HG03066 (cell line): ENCODE data around the gene DMRT3.

Experiments used
- ATAC-seq: cut with Tn5 transposase; IDR thresholded peaks from one replicate; pipeline ENCODE4 v1.9.1; 2021; ENCODE audit warnings: low read depth; ENCODE audit not compliant: unreplicated experiment

Gene DMRT3, protein sequence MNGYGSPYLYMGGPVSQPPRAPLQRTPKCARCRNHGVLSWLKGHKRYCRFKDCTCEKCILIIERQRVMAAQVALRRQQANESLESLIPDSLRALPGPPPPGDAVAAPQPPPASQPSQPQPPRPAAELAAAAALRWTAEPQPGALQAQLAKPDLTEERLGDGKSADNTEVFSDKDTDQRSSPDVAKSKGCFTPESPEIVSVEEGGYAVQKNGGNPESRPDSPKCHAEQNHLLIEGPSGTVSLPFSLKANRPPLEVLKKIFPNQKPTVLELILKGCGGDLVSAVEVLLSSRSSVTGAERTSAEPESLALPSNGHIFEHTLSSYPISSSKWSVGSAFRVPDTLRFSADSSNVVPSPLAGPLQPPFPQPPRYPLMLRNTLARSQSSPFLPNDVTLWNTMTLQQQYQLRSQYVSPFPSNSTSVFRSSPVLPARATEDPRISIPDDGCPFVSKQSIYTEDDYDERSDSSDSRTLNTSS

GRCh38 chr9:976258-976942, at the start of gene DMRT3:
Gene DMRT3, plus strand, starts transcription at chr9:976655. Its CDS starts 347 bp downstream, at chr9:977002.
- no peak for ATAC-seq

DNA sequence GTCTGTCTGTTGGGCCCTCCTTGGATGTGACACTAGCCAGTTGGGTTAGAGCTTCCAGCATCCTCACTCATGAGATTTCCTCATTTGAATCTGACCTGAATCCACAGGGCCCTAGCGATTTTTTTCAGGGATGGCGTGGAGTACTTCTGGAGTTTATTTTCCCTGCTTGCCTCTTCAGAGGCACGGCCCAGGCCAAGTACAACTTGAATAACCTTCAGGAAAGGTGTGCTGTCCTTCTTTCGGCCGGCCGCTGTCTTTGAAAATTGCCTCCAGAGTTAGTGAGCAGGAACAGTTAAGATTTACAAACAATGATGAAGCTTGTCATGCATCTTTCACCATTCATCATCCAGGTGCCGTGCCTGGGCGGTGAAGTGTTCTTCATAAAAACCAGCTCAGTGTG, 49.5 kb upstream of the DMRT3 start:
- ATAC-seq: no peak

DNA sequence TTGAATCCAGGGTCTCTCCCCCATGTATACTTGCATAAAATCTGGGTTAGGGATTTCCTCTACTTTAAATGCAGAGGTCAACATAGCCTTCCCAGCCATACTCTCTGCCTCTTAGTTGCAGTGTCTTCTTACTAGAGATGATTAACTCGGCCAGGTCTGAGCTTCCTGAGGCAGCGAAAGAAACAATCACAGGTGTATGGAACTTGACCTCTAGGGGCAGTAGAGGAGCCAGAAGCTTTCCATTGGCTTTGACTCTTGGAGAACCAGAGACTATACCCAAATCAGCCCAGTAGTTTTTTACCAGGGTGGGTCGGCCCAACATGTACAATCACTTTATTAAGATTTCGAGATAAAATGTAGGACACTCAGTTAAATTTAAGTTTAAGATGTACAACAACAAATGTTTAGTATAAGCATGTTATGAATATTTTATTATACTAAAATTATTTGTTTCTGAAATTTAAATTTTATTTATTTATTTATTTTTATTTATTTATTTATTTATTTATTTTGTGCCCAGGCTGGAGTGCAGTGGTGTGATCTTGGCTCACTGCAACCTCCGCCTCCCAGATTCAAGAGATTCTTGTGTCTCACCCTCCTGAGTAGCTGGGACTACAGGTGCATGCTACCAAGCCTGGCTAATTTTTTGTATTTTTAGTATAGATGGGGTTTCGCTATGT, 48.0 kb upstream of the DMRT3 start:
- no peak for ATAC-seq

DNA sequence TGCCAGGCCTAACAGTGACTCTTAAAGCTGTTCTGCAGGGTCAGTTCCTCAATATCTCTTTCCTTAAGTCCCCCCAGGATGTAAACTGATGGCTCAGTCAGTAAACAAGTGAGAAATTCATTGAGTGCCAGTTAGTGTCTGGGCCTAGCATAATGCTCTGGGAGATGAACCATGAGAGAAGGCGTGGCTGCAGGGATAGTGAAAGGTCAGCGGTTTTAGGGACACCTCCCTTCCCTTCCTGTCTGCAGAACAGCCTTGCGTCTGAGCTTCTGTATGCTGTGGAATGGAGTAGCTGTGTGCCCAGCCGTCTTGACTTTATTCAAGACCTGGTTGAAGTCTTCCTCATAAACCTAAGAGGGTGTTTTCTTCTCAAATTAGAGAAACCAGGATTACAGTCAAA, 46.7 kb upstream of the DMRT3 start:
- no peak for ATAC-seq

DNA sequence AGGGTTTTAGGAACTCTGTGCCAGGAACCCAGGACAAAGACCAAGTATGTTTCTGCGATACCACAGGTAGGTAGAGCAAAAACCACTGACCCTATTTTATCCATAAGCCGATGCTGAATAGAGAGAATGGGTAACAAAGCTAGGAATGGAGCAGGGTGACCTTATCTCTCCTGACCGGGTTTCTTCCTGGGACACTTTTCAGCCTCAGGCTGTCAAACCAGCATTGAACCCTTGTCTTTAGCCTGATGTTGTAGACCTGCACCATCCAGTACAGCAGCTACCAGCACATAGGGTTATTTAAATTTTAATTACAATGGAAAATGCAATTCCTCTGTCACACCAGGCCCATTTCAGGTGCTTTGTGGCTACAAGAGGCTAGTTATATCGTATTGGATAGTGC, 43.1 kb upstream of the DMRT3 start:
- no peak for ATAC-seq

DNA sequence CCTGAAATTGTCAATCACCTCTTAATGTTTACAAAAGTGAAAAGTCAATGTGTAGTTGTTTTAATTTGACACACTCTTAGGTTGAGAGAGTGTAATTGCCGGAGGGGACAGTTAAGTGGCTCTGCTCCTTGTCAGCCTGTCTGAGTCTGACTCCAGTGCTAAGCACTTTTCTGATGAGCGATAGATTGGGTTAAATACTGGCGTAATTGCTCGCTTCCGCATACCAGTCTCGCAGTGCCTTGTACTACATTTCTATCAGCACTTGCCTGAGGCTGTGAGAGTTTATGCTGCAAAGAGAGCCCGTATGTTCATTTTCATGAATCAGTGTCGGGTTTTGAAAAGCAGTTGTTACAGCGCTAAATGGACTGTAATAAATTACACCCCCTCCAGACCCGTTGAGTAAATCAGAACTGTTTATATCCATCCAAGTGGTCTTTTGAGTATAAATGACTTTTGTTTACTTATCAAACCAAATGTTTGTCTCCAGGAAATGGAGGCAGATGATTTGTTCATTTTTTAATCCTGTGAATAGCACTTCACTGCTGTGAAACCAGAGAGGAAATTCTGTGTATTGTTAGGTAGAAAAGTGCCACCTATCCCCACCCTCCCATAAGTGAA, 41.0 kb upstream of the DMRT3 start:
- ATAC-seq: no peak

GRCh38 chr9:942805-943580, 33.5 kb upstream of the DMRT3 start:
- ATAC-seq: no peak

GRCh38 chr9:947985-948384, 28.5 kb upstream of the DMRT3 start:
- no peak for ATAC-seq

DNA sequence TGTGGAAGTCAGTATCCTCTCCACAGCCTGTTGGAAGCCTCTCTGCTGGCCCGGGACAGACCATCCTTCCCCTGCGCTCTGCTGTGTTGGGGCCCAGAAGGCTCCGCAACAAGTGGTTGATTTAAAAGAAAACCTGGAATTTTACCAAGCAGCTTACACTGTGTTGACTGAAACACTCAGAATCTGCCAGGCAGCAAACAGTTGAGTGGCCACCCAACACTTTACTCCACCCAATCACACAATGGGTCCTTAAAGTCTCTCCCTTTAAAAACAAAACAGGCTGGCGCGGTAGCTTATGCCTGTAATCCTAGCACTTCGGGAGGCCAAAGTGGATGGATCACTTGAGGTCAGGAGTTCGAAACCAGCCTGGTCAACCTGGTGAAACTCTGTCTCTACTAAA, 28.0 kb upstream of the DMRT3 start:
- ATAC-seq: no peak

DNA sequence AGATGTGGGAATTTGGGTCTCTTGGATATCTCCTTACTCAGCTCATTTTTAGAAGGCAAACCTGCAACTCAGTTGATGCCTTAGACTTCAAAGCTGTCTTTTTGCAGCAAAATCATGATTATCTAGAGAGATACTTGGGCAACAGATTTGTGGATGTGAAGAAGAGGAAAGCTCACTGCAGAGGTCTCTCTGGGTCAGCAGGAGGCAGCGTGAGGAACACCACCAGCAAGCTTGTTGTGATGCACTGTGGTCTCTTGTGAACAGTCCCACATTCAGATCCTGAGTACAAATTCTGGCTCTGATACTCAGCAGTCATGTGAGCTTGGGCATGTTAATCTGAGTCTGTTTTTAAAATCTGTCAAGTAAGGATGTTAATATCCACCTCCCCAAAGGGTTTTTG, 26.3 kb upstream of the DMRT3 start:
- no peak for ATAC-seq

GRCh38 chr9:952546-952945, 23.9 kb upstream of the DMRT3 start:
- no peak for ATAC-seq

GRCh38 chr9:959105-959504, 17.4 kb upstream of the DMRT3 start:
- ATAC-seq: no peak

GRCh38 chr9:959914-960313, 16.5 kb upstream of the DMRT3 start:
- no peak for ATAC-seq

DNA sequence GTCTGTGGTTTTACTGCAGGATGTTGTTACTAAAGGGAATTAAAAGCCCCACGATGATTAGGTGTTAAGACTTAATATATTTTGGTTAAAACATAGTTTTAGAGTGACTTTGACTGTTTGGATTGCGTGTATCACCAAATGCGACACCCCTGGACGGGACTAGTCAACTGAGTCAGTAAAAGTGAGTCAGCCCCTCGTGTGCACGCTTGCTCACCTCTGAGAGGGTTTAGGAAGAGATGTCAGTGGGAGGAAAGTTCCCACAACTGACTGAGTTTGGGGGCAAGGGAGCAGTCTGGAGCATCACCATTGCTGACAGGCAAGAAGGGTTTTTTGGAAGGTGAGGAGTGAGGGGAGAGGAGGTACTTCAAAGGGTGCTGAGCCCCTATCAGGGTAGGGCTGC, 14.4 kb upstream of the DMRT3 start:
- ATAC-seq: no peak

- ATAC-seq: no peak
These were observed 11.0 kb upstream of the DMRT3 start for GRCh38 chr9:965497-965896.

GRCh38 chr9:966870-967269, 9.6 kb upstream of the DMRT3 start:
- no peak for ATAC-seq

- no peak for ATAC-seq
These were observed 9.0 kb upstream of the DMRT3 start for GRCh38 chr9:967436-967835.

GRCh38 chr9:967903-968641, 8.4 kb upstream of the DMRT3 start:
- no peak for ATAC-seq

DNA sequence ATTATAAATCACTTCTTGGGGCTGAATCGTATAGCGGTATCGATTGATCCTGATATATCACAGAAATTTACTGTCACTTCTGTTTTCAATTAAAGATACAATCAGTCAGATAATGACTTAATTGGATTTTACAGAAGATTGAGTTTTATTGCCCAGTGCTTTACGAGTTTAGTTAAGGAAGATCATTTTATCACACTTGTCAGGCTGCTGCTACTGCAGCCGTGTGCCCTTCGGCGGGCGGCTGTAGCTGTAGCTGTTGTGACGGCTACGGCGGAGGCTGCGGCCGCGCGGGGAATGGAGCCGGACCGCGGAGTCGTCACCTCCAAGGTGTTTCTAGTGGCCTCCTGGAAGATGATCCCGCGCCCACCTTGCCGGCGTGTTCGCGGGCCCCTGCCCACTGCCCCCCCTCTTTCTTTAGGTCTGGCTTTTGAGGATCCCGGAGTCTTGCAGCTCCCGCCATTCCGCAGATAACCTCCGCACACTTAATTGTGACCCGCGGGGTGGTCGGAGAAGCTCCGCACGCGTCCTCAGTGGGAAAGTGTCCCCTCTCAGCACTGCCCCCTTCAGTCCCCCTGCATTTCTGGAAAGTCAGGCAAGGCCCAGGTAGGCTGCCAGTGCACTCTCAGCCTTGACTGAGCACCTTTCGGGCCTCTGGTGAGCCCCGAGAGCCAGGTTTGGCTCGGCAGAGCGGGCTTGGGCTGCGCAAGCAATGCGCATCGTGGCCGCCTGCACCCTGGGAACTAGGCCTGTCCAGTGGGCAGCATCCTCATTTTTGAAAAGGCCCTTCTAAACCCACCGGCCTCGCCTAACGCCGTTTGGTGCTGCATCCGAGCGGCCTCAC, 6.9 kb upstream of the DMRT3 start:
- no peak for ATAC-seq
